Activated CD4-positive, CD25-positive, alpha-beta regulatory T cell treated with anti-CD3 and anti-CD28 coated beads, Interleukin-2, amount 50 U/mL, for 72 hours (primary cell): ENCODE results near the gene PPP4R3A.
"Not testable (repeated sequence)": the region's sequence is repeated elsewhere in the genome, so short reads cannot be mapped to it uniquely, and the experiment has no call there.

Experiments used
- DNase-seq: peaks from one replicate; pipeline ENCODE4 v3.0.0; 2021

The PPP4R3A gene

DNA sequence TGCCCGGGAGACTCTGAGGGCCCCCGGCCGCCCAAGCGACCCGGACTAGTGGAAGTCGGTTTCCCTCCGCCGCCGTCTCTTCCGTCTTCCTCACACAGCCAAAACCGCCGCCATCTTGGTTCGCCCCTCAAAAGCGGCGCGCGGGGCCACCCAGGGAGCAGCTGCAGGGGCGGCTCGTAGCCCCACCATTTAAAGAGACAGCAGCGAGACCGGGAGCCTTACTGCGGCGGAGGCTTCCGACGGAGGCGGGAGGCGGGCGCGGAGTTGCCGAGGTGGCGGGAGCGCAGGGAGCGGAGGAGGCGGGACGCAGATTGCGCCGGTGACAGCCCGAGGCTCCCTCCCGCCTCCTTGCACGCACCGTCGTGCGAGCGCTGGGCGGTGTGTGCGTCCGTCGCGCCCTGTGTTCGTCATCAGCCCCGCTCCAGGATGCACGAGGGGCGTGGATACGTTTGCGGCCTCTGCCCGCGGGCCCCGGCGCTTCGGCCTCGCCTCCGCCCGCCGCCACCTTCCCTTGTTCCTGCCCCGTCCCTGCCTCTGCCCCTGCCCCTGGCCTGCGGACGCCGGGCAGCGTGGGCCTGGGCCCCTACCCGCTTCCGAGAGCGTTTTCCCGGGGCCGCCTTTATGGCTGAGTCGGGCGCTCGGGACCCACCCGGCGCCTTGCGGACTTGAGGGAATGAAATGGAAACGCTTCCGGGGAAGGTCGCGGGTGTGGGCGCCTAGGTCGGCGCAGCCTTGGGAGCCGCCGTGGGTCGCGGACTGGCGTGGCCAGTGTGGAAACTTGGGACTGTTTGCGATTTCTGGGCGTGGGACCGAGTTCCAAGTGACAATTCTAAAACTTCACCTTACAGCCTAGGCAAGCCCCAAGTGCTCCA lies at the start of gene PPP4R3A:
Gene PPP4R3A, minus strand, starts transcription at position 140 of the 872 bp plus-strand sequence. CDS start 663 bp downstream, outside the sequence.
- DNase-seq: peak; percentile 92

DNA sequence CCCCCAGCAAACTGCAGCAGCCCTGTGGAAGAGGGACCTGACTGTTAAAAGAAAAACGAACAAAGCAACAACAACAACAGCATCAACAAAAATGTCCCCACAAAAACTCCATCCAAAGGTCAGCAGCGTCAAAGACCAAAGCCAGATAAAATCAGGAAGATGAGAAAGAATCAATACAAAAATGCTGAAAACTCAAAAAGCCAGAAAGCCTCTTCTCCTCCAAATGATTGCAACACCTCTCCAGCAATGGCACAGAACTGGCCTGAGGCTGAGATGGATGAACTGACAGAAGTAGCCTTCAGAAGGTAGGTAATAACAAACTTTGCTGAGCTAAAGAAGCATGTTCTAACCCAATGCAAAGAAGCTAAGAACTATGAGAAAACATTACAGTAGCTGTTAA lies 45.4 kb upstream of the PPP4R3A start:
- DNase-seq: no peak

DNA sequence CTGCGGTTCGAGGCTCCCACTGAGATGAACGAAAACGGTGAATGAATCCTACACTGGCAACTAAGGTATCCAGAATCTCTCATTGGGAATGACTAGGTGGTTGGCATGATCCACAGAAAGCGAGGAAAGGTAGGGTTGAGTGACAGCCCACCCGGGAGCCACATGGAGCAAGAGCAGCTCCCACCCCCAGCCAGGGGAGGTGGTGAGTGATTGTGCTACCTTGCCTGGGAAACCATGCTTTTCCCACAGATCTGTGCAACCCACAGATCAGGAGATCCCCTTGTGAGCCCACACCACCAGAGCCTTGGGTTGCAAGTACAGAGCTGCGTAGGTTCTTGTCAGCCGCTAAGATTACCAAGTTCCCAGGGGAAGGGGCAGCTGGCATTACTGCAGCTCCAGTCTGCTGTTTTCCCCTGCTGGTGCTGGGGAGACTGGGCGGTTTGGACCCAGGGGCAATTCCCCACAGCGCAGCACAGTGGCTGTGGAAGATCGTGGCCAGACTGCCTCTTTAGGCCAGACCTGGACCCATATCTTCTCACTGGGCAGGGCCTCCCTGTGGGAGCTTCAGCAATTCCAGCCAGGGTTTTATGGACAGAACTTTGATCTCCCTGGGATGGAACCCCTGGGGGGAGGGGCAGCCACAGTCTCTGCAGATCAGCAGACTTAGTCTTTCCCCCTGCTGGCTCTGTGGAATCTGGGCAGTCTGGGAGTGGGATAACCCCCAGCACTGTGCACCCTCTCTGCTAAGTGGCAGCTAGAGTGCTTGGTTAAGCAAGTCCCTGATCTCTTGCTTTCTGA lies 44.6 kb upstream of the PPP4R3A start:
- DNase-seq: no peak

DNA sequence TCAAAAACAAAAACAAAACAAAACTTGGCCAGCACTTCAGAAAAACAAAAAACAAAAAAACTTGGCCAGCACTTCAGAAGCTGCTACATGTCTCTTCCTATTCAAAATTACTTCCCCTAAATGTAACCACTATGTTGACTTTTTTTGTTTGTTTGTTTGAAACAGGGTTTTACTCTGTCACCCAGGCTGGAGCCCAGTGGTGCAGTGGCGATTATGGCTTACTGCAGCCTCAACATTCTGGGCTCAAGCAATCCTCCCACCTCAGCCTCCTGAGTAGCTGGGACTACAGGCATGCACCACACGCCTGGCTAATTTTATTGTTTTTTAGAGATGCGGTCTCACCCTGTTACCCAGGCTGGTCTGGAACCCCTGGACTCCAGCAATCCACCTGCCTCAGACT lies 38.0 kb upstream of the PPP4R3A start:
- DNase-seq: no peak

DNA sequence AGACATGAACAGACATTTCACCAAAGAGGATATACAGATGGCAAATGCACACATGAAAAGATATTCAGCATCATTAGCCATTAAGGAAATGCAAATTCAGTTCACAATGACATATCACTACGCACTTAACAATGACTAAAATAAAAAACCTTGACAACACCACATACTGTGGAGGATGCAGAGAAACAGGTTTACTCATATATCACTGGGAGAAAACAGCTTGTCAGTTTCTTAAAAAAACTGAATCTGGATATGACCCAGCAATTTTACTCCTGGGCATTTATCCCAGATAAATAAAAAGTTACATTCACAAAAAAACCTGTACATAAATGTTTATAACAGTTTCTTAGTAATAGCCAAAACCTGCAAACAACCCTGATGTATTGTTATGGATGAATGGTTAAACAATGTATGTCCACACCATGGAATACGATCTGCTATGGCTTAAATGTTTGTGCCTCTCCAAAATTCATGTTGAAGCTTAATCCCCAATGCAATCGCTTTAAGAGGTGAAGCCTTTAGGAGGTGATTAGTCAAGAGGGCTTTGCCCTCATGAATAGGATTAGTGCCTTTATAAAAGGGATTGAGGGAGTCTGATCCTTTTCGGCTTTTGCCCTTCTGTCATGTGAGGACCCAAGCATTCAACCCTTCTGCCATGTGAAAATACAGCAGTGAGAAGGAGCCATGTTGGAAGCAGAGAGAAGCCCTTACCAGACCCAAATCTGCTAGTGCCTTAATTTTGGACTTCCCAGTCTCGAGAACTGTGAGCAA lies 36.0 kb upstream of the PPP4R3A start:
- no peak for DNase-seq

DNA sequence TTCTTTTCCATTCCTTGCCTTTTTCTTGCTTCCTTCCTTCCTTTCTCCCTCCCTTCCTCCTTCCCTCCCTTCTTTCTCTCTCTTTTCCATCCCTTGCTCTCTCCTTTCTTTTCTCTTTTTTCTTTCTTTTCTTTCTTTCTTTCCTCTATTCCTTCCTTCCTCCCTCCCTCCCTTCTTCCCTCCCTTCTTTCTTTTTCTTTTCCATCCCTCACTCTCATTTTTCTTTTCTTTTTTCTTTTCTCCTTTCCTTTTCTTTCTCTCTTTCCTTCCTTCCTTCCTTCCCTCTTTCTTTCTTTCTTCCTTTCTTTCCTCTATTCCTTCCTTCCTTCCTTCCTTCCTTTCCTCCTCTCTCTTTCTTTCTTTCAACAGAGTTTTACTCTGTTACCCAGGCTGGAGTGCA lies 35.1 kb upstream of the PPP4R3A start:
- DNase-seq: no peak

DNA sequence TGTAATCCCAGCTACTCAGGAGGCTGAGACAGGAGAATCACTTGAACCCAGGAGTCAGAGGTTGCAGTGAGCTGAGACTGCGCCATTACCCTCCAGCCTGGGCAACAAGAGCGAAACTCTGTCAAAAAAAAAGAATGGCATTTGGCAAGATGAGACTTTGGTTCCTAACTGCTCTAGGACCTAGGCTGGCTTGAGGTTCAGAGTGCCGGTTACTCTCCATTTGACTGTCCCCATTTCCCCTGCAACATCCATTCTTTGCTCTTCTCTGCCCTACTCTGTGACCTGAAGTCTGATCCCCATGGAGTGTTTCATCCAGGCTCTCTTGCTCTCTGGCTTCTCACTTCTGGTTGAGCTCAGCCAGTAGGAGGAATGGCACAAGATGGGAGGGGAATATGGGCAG lies 26.2 kb upstream of the PPP4R3A start:
- DNase-seq: no peak

DNA sequence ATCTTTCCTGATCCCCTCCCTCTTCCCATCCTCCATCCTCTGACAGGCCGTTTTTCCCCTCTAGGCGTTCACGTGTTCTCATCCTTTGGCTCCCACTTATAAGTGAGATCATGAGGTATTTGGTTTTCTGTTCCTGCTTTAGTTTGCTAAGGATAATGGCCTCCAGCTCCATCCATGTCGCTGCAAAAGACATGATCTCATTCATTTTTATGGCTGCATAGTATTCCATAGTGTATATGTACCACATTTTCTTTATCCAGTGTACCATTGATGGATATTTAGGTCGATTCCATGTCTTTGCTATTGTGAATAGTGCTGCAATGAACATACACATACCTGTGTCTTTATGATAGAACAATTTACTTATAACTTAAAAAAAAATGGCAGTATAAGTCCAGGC lies 23.9 kb upstream of the PPP4R3A start:
- not testable (repeated sequence) for DNase-seq

DNA sequence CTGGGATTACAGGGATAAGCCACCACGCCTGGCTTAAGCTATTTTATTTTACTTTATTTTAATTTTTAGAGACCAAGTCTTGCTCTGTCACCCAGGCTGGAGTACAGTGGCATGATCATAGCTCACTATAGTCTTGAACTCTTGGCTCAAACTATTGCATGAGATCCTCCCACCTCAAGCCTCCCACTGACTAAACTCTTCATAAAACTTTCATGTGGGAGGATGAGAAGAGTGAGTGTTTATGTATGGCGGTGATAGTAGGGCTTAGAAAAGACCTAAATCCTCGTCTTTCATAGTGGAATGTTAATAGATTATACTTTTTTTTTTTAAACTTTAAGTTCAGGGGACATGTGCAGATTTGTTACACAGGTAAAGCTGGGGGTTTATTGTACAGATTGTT lies 23.5 kb upstream of the PPP4R3A start:
- no peak for DNase-seq

DNA sequence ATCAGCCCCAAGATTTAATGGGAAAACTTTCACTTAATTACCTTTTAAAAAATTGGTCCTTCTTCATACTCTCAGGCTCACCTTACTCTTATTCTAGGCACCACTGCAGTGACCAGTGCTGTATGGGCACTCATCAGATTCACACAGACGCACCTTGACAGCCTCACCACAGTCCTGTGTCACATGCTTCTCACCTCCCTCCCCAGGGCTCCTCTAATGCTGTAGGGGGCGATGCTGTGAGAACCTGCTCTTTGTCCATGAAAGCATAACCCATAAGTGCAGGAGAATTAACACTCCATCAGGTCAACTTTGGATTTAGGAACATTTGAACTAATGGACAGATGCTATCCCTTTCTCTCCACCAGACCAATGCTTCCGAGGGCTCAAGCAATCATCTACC lies 13.9 kb upstream of the PPP4R3A start:
- DNase-seq: no peak

DNA sequence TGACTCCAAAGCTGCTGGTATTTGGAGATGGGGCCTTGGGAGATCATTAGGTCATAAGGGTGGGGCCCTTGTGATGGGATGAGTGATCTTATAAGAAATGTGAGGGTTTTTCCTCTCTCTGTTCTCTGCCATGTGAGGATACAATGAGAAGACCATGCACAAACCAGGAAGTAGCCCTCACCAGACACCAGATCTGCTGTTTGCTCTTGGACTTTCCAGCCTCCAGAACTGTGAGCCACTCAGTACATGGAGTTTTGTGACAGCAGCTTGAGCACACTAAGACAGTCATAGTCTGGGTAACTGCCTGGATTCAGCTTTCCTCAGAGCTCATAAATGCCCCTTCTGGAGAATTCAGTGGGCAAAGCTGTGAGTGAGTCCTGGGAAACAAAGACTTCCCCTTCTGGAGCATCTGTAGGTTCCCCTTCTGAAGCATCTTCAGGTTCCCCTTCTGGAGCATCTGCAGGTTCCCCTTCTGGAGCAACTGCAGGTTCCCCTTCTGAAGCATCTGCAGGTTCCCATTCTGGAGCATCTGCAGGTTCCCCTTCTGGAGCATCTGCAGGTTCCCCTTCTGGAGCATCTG lies 11.0 kb upstream of the PPP4R3A start:
- no peak for DNase-seq

DNA sequence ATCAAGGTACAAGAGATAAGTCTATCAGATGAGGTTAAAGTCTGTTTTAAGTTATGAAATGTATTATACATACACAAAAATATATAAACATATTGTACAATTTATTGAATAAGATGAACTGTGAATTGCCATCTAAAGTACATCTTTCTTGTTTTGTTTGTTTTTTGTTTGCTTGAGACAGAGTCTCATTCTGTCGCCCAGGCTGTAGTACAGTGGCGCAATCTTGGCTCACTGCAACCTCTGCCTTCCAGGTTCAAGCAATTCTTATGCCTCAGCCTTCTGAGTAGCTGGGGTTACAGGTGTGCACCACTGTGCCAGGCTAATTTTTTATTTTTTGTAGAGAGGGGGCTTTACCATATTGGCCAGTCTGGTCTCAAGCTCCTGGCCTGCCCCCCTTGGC lies 10.0 kb upstream of the PPP4R3A start:
- DNase-seq: no peak

DNA sequence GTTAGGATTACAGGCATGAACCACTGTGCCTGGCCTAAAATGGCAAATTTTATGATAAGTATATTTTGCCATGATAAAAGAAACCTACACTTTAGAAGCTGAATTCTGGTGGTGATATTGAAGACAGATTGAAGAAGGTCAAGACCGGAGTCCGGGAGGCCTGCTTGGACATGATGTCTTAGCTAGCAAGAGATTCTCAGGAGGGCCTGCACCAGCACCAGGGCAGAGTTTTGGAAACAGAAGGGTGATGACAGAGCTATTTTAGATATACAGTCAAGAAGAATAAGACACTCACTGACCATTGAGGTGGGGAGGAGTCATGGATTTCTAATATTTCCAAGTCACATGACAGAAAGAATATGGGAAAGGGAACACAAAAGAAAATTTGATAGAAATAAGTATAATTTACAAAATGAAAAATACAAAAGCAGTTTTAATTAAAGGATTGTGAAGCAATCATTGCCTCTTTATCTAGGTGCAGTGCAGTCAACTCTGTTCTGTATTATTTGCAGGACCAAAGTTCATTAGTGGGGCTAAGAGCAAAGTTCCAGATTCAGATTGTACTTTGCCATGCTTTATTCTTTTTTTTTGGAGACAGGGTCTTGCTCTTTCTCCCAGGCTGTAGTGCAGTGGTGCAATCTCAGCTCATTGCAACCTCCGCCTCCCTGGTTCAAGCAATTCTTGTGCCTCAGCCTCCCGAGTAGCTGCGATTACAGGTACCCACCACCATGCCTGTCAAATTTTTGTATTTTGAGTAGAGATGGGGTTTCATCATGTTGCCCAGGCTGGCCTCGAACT lies 9.3 kb upstream of the PPP4R3A start:
- no peak for DNase-seq

DNA sequence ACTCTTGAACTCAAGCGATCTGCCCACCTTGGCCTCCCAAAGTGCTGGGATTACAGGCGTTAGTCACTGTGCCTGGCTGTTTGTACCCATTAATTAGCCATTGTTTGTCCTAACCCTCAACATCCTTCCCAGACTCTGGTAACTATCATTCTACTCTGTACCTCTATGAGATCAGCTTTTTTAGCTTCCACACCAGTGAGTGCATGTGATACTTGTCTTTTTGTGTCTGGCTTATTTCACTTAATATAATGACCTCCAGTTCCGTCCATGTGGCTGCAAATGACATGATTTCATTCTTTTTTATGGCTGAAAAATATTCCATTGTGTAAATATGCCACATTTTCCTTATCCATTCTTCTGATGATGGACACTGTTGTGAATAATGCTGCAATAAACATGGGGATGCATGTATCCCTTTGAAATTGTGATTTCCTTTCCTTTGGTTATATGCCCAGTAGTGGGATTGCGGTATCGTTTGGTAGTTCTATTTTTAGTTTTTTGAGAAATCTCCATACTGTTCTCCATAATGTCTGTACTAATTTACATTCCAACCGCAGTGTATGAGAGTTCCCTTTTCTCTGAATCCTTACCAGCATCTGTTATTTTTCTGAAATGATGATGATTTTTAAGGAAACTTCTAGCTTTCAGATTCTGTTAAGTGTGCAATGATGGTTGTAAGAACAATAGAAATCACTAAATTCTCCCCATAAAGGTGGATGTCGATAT lies 6.7 kb upstream of the PPP4R3A start:
- no peak for DNase-seq

DNA sequence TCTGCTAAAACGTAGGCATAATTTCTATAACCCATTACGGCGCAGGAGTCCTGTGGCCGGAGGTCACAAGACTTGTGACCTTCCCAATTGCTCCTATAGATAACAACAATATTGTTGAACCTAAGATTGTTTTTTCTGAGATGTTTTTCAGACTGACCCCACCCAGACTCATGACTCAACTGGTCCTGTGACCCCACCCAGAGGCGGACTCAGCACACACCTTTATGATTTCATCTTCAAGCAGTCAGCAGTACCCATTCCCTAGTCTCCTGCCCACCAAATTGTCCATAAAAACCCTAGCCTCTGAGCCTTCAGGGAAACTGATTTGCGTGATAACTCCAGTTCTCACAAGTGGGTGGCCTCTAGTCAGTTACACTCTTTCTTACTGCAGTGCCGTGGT lies 5.9 kb upstream of the PPP4R3A start:
- DNase-seq: no peak

DNA sequence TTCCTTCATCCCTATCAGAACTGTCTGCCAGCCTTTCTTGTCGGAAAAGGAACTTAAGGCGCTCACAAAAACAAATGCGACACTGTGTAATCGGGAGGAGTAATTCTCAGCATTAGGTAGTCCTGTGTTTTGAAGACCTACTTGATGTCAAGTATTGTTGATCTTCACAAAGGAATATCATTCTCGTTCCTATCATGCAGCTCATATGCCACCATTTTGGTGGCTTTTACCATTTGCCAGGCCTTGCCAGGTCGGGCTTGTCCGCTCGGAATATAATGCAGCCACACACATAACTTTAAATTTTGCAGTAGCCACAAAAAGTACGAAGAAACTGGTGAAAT lies 903 bp upstream of the PPP4R3A start:
- no peak for DNase-seq

DNA sequence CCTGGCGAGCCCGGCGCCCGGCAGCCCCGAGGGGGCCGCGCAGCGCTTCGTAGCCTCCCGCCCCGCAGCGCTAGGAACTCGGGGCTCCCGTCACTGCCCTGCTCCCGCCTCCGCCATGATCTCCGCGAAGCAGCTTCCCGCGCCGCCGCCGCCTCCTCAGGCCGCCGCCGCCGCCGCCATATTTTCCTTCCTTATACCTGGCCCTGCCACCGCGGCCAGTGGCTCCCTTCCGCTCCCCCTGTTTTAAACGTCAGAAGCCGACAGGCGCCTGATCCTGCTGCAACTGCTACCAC lies 286 bp downstream of the PPP4R3A start:
- no peak for DNase-seq

DNA sequence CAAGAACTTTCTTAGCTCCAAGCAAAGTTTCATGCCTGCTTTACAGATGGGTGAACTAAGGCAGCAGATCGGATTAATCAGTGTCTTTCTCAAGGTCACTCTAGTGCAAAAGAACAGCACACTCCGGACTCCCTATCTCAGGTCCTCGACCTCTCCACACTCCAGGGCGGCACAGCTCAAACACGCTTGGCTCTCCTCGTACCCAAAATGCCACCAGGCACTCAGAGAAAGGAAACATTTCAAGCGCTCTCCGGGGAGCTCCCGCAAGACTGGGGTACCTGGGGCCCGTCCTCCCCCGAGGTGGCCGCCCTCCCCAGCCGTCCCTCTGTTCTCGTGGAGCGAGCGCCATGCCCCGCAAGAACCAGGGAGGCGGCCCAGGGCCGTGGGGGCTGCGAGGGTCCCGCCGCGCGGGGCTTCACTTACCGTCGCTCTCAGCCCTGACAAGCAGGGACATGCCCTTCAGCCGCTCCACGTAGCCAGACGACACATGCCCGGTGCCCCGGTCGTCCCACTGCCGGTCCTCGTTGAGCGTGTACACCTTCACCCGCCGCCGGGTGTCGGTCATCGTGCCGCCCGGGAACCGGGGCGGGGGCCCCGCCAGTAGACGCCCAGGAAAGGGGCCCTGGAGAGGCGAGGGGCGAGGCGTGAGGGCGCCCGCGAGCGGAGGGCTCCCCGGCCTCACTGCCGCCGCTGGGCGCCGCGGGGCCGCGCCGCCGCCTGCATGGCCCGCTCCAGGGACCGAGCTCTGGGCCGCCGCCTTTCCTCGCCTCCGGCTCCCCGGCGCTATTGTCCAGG lies 830 bp downstream of the PPP4R3A start:
- peak; percentile 58 for DNase-seq

DNA sequence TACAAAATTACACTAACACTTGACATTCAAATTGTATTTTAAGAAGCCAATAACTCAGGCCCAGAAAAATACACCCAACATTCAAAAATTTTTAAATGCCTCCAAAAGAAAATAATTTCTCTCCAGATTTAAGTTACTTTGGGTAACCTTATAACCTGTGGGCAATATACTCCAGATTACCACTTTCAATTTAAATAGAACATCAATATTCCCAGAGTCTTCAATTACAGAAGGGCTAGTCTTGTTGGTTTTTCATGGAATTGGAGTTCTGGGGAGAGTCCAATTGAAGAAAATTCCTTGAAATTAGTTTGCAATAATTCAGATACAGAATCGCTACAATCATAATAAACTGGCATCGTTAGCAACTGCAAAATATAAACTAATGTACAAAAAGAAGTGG lies 2.0 kb downstream of the PPP4R3A start:
- no peak for DNase-seq

DNA sequence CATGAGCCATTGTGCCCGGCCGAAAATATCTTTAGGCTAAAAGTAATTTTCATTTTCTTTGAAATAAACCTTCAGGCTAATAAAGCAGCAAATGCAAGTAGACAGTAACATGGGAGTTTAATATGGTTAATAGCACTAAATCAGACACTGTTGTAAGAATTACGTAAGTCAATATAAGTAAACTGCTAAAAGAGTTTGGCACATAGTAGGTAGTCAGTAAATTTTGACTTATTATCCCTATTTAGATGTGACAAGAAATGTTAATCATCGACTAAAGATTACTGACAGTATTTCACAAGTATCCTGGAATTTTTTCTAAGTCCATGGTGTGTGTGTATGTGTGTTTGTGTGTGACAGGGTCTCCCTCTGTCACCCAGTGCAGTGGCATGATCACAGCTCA lies 3.9 kb downstream of the PPP4R3A start:
- no peak for DNase-seq

DNA sequence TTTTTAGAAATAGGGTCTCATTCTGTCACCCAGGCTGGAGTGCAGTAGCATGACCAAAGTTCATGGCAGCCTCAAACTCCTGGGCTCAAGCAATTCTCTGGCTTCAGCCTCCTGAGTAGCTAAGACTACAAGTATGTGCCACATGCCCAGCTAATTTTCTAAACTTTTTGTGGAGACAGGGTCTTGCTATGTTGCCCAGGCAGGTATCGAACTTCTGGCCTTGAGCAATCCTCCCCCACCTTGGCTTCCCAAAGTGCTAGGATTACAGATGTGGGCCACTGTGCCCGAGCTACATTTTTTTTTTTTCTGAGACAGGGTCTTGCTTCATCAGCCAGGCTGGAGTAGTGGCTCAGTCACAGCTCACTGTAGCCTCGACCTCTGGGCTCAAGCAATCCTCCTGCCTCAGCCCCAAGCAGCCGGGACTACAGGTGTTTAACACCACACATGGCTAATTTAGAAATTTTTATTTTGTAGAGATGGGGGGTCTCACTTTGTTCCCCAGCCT lies 7.1 kb downstream of the PPP4R3A start:
- DNase-seq: no peak
